ENCODE measurements around the gene IL27RA.

- TF ChIP-seq CTCF (IDR thresholded peaks at IDR 0.05), result no peak
- no peak for TF ChIP-seq POLR2A (IDR thresholded peaks at IDR 0.05)
Observed at GRCh38 chr19:14082675-14082960, 51.1 kb downstream of the IL27RA start.

All from heart left ventricle (tissue), 13 donors.